GM18502 (cell line): Measurements from ENCODE around the gene BGLAP.

Source experiments
- ATAC-seq: cut with Tn5 transposase; IDR thresholded peaks from one replicate; pipeline ENCODE4 v1.9.1; 2021; ENCODE audit warnings: mild to moderate bottlenecking; ENCODE audit not compliant: unreplicated experiment, poor library complexity

BGLAP gene

GRCh38 chr1:156286061-156286460 lies 44.1 kb downstream of the BGLAP start:
- no peak for ATAC-seq

GRCh38 chr1:156289857-156290256 lies 47.9 kb downstream of the BGLAP start:
- no peak for ATAC-seq

- ATAC-seq, result no peak
Measured at GRCh38 chr1:156291226-156292061, 49.5 kb downstream of the BGLAP start.
